Measurements from ENCODE around the gene VPS13D. TPM values are rescaled to one million over a fixed set of nuclear protein-coding genes. Genes with fewer than 3 reads are reported as not detected.

Gene VPS13D
- polyA plus RNA-seq, 3 donors: 3.6 to 20.2 (median 5.1) TPM

DNA sequence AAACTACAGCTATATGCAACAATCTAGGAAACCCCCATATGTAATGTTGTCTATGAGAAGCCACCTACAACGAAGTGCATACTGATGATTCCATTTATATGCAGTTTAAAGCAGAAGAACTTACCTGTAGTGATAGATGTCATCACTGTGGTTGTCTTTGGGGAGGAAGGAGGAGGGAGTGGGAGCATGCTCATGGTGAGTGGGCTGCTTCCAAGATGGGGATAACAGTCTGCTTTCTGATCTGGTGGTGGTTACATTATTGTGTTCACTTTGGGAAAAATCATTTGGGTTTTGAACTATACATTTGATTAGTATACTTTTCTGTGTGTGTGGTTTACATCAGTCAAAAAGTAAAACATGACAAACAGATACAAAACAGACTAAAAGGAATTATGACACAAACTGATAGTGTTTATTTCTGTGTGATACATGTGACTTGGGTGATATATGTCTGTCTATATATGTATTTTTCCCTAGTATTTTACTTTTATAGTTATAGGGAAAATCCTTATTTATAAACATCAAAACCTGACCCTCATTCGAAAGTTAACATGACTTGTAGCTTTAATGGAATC is 184.7 kb downstream of the VPS13D start:
- no peak overlapping the region for H2AFZ ChIP-seq (ENCODE audit: insufficient read depth, low read depth, low read length, poor library complexity, severe bottlenecking)
- intact Hi-C loops (cut with micrococcal nuclease): no loop called here
- H3K9me3 Mint-ChIP-seq: peaks cover 5 to 9% (median 8%) of the 10 kb centered on the region in 7 donors
- H3K27ac Mint-ChIP-seq: peak overlapping the region in 1 of 7 donors; percentile 9
- no peaks in the 10 kb centered on the region for H4K20me1 ChIP-seq (ENCODE audit: insufficient read depth, low read length)
- H3K79me2 ChIP-seq (ENCODE audit: insufficient read depth, low read length): no peaks in the 10 kb centered on the region
- peaks cover 65 to 70% of the 10 kb centered on the region in 2 donors for H3K36me3 Mint-ChIP-seq
- peaks cover 16 to 17% of the 10 kb centered on the region in 2 donors for H3K4me1 ChIP-seq (ENCODE audit: control insufficient read depth in 1 of 2, insufficient read depth in 2 of 2, low read length in 2 of 2)
- TF ChIP-seq, protein P1, sequence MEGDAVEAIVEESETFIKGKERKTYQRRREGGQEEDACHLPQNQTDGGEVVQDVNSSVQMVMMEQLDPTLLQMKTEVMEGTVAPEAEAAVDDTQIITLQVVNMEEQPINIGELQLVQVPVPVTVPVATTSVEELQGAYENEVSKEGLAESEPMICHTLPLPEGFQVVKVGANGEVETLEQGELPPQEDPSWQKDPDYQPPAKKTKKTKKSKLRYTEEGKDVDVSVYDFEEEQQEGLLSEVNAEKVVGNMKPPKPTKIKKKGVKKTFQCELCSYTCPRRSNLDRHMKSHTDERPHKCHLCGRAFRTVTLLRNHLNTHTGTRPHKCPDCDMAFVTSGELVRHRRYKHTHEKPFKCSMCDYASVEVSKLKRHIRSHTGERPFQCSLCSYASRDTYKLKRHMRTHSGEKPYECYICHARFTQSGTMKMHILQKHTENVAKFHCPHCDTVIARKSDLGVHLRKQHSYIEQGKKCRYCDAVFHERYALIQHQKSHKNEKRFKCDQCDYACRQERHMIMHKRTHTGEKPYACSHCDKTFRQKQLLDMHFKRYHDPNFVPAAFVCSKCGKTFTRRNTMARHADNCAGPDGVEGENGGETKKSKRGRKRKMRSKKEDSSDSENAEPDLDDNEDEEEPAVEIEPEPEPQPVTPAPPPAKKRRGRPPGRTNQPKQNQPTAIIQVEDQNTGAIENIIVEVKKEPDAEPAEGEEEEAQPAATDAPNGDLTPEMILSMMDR (IDR thresholded peaks at IDR 0.05): no peak
- no peaks in the 10 kb centered on the region for H3K27me3 ChIP-seq (ENCODE audit: control insufficient read depth in 2 of 2, insufficient read depth in 2 of 2, low read length in 2 of 2)
- H3K9ac ChIP-seq (ENCODE audit: insufficient read depth, low read length, poor library complexity, severe bottlenecking): no peak overlapping the region
- H3K4me3 Mint-ChIP-seq: no peak overlapping the region
- no peak overlapping the region for H3K4me2 ChIP-seq (replicated peaks; ENCODE audit: extremely low read depth, low read length, poor library complexity, severe bottlenecking)
- H3K4me3 ChIP-seq (replicated peaks in 1 of 3; ENCODE audit: low read depth in 2 of 3, low read length in 3 of 3): no peak overlapping the region
- no peak overlapping the region for H3K27ac ChIP-seq (ENCODE audit: low read depth in 1 of 2, low read length in 2 of 2)
- no peaks in the 10 kb centered on the region for H3K27me3 Mint-ChIP-seq (ENCODE audit: low read depth in 3 of 3)
- peaks cover 26% of the 10 kb centered on the region for H3K4me1 Mint-ChIP-seq
- peaks cover 28 to 72% of the 10 kb centered on the region in 2 donors for H3K36me3 ChIP-seq (replicated peaks in 1 of 2; ENCODE audit: control insufficient read depth in 1 of 2, insufficient read depth in 2 of 2, low read length in 2 of 2)
- H3K9me3 ChIP-seq (replicated peaks in 1 of 2; ENCODE audit: control insufficient read depth in 1 of 2, insufficient read depth in 1 of 2, low read length in 2 of 2): peaks cover 0 to 8% of the 10 kb centered on the region in 2 donors
- no CpG with 5 or more reads among the region's 2 CpGs for WGBS (ENCODE audit: insufficient coverage)
- DNase-seq: no peak

DNA sequence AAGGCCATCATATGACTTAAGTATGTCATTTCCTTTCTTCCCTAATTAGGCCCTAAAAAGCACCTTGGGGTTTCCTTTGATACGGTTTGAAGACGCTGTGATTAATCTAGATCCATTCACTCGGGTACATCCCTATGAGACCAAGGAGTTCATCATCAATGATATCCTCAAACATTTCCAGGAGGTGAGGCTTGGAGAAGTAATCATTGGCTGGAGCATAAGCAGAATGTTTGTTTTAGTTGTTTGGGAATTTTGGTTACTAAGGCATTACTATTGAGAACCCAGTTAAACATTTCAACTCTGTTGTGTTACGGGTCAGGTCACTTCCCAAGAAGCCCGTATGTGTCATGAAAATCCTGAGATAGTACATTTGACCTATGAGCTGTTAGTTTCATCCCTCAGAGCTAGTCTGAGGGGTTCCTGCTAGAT is 185.2 kb downstream of the VPS13D start:
- peak in 1 of 3 donors; percentile 10 for DNase-seq
- Histone ChIP-seq H3K4me2 (replicated peaks; ENCODE audit: extremely low read depth, low read length, poor library complexity, severe bottlenecking) (no peak overlapping the region), H3K4me3 (replicated peaks in 1 of 3; ENCODE audit: low read depth in 2 of 3, low read length in 3 of 3) (no peak overlapping the region), H3K36me3 (replicated peaks in 1 of 2; ENCODE audit: control insufficient read depth in 1 of 2, insufficient read depth in 2 of 2, low read length in 2 of 2) (peaks cover 22 to 70% of the 10 kb centered on the region in 2 donors), H4K20me1 (ENCODE audit: insufficient read depth, low read length) (no peaks in the 10 kb centered on the region), H3K9ac (ENCODE audit: insufficient read depth, low read length, poor library complexity, severe bottlenecking) (no peak overlapping the region), H3K27me3 (ENCODE audit: control insufficient read depth in 2 of 2, insufficient read depth in 2 of 2, low read length in 2 of 2) (no peaks in the 10 kb centered on the region), H3K4me1 (ENCODE audit: control insufficient read depth in 1 of 2, insufficient read depth in 2 of 2, low read length in 2 of 2) (peaks cover 16 to 17% of the 10 kb centered on the region in 2 donors), H2AFZ (ENCODE audit: insufficient read depth, low read depth, low read length, poor library complexity, severe bottlenecking) (no peak overlapping the region), H3K79me2 (ENCODE audit: insufficient read depth, low read length) (no peaks in the 10 kb centered on the region), H3K27ac (ENCODE audit: low read depth in 1 of 2, low read length in 2 of 2) (no peak overlapping the region), H3K9me3 (replicated peaks in 1 of 2; ENCODE audit: control insufficient read depth in 1 of 2, insufficient read depth in 1 of 2, low read length in 2 of 2) (peaks cover 0 to 3% of the 10 kb centered on the region in 2 donors)
- WGBS (ENCODE audit: insufficient coverage): no CpG with 5 or more reads among the region's 5 CpGs
- H3K9me3 Mint-ChIP-seq: peaks cover under 1 to 5% (median 3%) of the 10 kb centered on the region in 7 donors
- no peak overlapping the region for H3K27ac Mint-ChIP-seq
- no peaks in the 10 kb centered on the region for H3K27me3 Mint-ChIP-seq (ENCODE audit: low read depth in 3 of 3)
- TF ChIP-seq, protein P1 (IDR thresholded peaks at IDR 0.05): no peak
- peaks cover 61 to 67% of the 10 kb centered on the region in 2 donors for H3K36me3 Mint-ChIP-seq
- intact Hi-C loops (cut with micrococcal nuclease): no loop called here
- peaks cover 28% of the 10 kb centered on the region for H3K4me1 Mint-ChIP-seq
- no peak overlapping the region for H3K4me3 Mint-ChIP-seq

Data from CD14-positive monocyte (primary cell).